OCI-LY7 (cell line): ENCODE data around the gene PLEKHM3. TPM values are rescaled to one million over a fixed set of nuclear protein-coding genes. Genes with fewer than 3 reads are reported as not detected.

Experiments
- BruUV-seq: library from RNA; stranded (reverse); fragments of 400-500 nt; replicated peaks from 2 replicates; lab custom pipeline; 2021; lab: Mats Ljungman, UMichigan
- CTCF ChIA-PET: fragments of 300-600 bp; sonication (Branson Sonifier 250); formaldehyde crosslinking; loops from one replicate; lab custom pipeline; 2022; ENCODE audit warnings: antibody characterized with exemption; ENCODE audit not compliant: unreplicated experiment; lab: Charles Lee
- POLR2A ChIA-PET: fragments of 300-600 bp; sonication (Branson Sonifier 250); formaldehyde crosslinking; loops from one replicate; lab custom pipeline; 2022; ENCODE audit warnings: antibody characterized with exemption; lab: Charles Lee
- DNase-seq: peaks from one replicate; pipeline ENCODE4 v3.0.0-alpha.2; 2015; ENCODE audit warnings: low spot score
- H2AFZ ChIP-seq: fragments of 200-600 bp; sonication (generic), shearing (Covaris generic); 2 replicates; pipeline ENCODE4 v1.6.1; 2014; ENCODE audit warnings: mild to moderate bottlenecking, antibody characterized with exemption, low read length, moderate library complexity
- H3K27ac ChIP-seq: fragments of 200-600 bp; sonication (generic); 2 replicates; pipeline ENCODE4 v1.5.1; 2014; ENCODE audit warnings: mixed run types, low read depth, mild to moderate bottlenecking, moderate library complexity, low read length, inconsistent platforms; ENCODE audit not compliant: poor library complexity, severe bottlenecking
- H3K36me3 ChIP-seq: fragments of 200-600 bp; sonication (generic); 2 replicates; pipeline ENCODE4 v1.6.1; 2014; ENCODE audit warnings: mild to moderate bottlenecking, antibody characterized with exemption, low read length, moderate library complexity, mixed read lengths; ENCODE audit not compliant: insufficient read depth
- H3K4me1 ChIP-seq: fragments of 200-600 bp; sonication (generic); 2 replicates; pipeline ENCODE4 v1.5.1; 2014; ENCODE audit warnings: mild to moderate bottlenecking, low read length; ENCODE audit not compliant: insufficient read depth, poor library complexity, severe bottlenecking
- H3K4me2 ChIP-seq: fragments of 200-600 bp; sonication (generic); 2 replicates; pipeline ENCODE4 v1.6.1; 2014; ENCODE audit warnings: mild to moderate bottlenecking, low read length
- H3K4me3 ChIP-seq: fragments of 200-600 bp; sonication (generic); 2 replicates; pipeline ENCODE4 v1.5.1; 2014; ENCODE audit warnings: mild to moderate bottlenecking, low read depth, low read length; ENCODE audit not compliant: poor library complexity, severe bottlenecking
- H3K79me2 ChIP-seq: fragments of 200-600 bp; sonication (generic); 2 replicates; pipeline ENCODE4 v1.6.1; 2016; ENCODE audit warnings: low read depth, mild to moderate bottlenecking, low read length, moderate library complexity, mixed read lengths; ENCODE audit not compliant: insufficient read depth
- H3K9me2 ChIP-seq: fragments of 200-600 bp; sonication (generic); 2 replicates; pipeline ENCODE4 v1.6.1; 2016; ENCODE audit warnings: mild to moderate bottlenecking, low read length, mixed read lengths; ENCODE audit not compliant: insufficient read depth
- H3K9me3 ChIP-seq: fragments of 200-600 bp; sonication (generic); 2 replicates; pipeline ENCODE4 v1.6.1; 2014; ENCODE audit warnings: mild to moderate bottlenecking, mixed run types, low read length, mixed read lengths
- H4K20me1 ChIP-seq: fragments of 200-600 bp; sonication (generic); 2 replicates; pipeline ENCODE4 v1.6.1; 2014; ENCODE audit warnings: mild to moderate bottlenecking, antibody characterized with exemption, low read length, moderate library complexity, mixed read lengths; ENCODE audit not compliant: insufficient read depth
- CTCF ChIP-seq: fragments of 200-600 bp; sonication (generic); conservative IDR thresholded peaks from 2 replicates; pipeline ENCODE4 v1.5.1; 2014; ENCODE audit warnings: mild to moderate bottlenecking, antibody characterized with exemption, low read length, moderate library complexity, mixed read lengths
- EZH2phosphoT487 ChIP-seq: fragments of 200-600 bp; sonication (generic); IDR thresholded peaks from 2 replicates; pipeline ENCODE4 v1.6.1; 2018; ENCODE audit warnings: low read depth, borderline replicate concordance, mild to moderate bottlenecking, mixed run types, antibody characterized with exemption, low read length, moderate library complexity, mixed read lengths
- intact Hi-C: fragments of 100-400 bp; cut with micrococcal nuclease; formaldehyde crosslinking; loops from one replicate; pipeline ENCODE4 v1.10.0; 2022; ENCODE audit not compliant: unreplicated experiment
- total RNA-seq, 2 experiments: library from RNA; depleted of rRNA in 1 of 2; stranded (reverse); fragments of >200 nt in 1 of 2; shearing (Covaris generic) in 1 of 2; gene quantifications; 2 replicates each; pipeline ENCODE4 v1.2.3, GENCODE V29; 2014 to 2022

Gene PLEKHM3
- total RNA-seq, 2 experiments from 2014 or later: 3.7 to 6.3 TPM

GRCh38 chr2:207944979-207945600 lies 80.2 kb downstream of the PLEKHM3 start:
- H3K4me1 ChIP-seq: no peaks in the 10 kb centered on the region
- POLR2A ChIA-PET: interaction anchor here (0.6 to 0.7 kb wide), 2 partner anchors 882 to 1296 kb away, joined by 3 read pairs; no protein-coding TSS in a partner anchor
- H3K36me3 ChIP-seq: no peaks in the 10 kb centered on the region
- no peak overlapping the region for H3K27ac ChIP-seq
- no peaks in the 10 kb centered on the region for H4K20me1 ChIP-seq
- H3K9me2 ChIP-seq: no peaks in the 10 kb centered on the region
- CTCF ChIA-PET: no interaction called here
- no peak for TF ChIP-seq CTCF
- TF ChIP-seq EZH2phosphoT487: no peak
- H3K4me3 ChIP-seq: no peak overlapping the region
- no peaks in the 10 kb centered on the region for H3K79me2 ChIP-seq
- H2AFZ ChIP-seq: no peak overlapping the region
- BruUV-seq: no TSS peak
- DNase-seq: no peak
- no peak overlapping the region for H3K4me2 ChIP-seq
- H3K9me3 ChIP-seq: no peaks in the 10 kb centered on the region
- intact Hi-C loops: no loop called here

GRCh38 chr2:207944334-207944733 lies 81.0 kb downstream of the PLEKHM3 start:
- H3K27ac ChIP-seq: no peak overlapping the region
- TF ChIP-seq CTCF (no peak), EZH2phosphoT487 (no peak)
- no TSS peak for BruUV-seq
- H3K4me2 ChIP-seq: no peak overlapping the region
- POLR2A ChIA-PET: interaction anchor here (0.6 to 0.7 kb wide), 2 partner anchors 881 to 1296 kb away, joined by 3 read pairs; no protein-coding TSS in a partner anchor
- H3K9me2 ChIP-seq: no peaks in the 10 kb centered on the region
- H2AFZ ChIP-seq: no peak overlapping the region
- no peaks in the 10 kb centered on the region for H3K9me3 ChIP-seq
- H3K4me1 ChIP-seq: no peaks in the 10 kb centered on the region
- no peaks in the 10 kb centered on the region for H3K79me2 ChIP-seq
- intact Hi-C loops: no loop called here
- CTCF ChIA-PET: no interaction called here
- H3K4me3 ChIP-seq: no peak overlapping the region
- H4K20me1 ChIP-seq: no peaks in the 10 kb centered on the region
- DNase-seq: no peak
- H3K36me3 ChIP-seq: no peaks in the 10 kb centered on the region
